HepG2 (cell line): ENCODE measurements around the gene C1orf141. TPM values are rescaled to one million over a fixed set of nuclear protein-coding genes. Genes with fewer than 3 reads are reported as not detected.

Source experiments
- ATAC-seq: fragments of 200-7000 bp; cut with Tn5 transposase; 3 replicates; pipeline ENCODE4 v1.9.1; 2020; ENCODE audit warnings: mild to moderate bottlenecking, moderate library complexity
- BruUV-seq: library from RNA; stranded (reverse); fragments of 400-500 nt; replicated peaks from 2 replicates; lab custom pipeline; 2021; lab: Mats Ljungman, UMichigan
- CTCF ChIA-PET: fragments of 300-600 bp; formaldehyde crosslinking; extraction: SDS; loops from one replicate; lab custom pipeline; 2021; ENCODE audit warnings: low total read pairs, inconsistent platforms, low intra/inter-chr PET ratio; lab: Yijun Ruan, JAX
- POLR2A ChIA-PET: fragments of 350-600 bp; sonication (Branson Sonifier 250); formaldehyde crosslinking; loops from one replicate; lab custom pipeline; 2020; ENCODE audit warnings: antibody characterized with exemption, inconsistent platforms; lab: Yijun Ruan, JAX
- DNase-seq: peaks from one replicate; pipeline ENCODE4 v3.0.0-alpha.2; 2015; ENCODE audit warnings: low spot score
- FAIRE-seq: peaks from 3 replicates; lab custom pipeline; 2011; peaks lifted over from hg19 to GRCh38; lab: Jason Lieb, UNC
- H2AFZ ChIP-seq: one replicate; pipeline ENCODE4 v1.6.1; 2011; ENCODE audit warnings: low read length, inconsistent platforms
- H3K27ac ChIP-seq: fragments of 300-600 bp; 3 replicates; pipeline ENCODE4 v1.8.0; 2011; ENCODE audit warnings: mixed run types, mild to moderate bottlenecking, mixed read lengths, low read length, inconsistent platforms; ENCODE audit not compliant: insufficient read depth; ENCODE audit errors: extremely low read length
- H3K27me3 ChIP-seq, 2 experiments: fragments of 200-600 bp in 1 of 2; 2 replicates in 1 of 2; 3 replicates in 1 of 2; pipeline versions ENCODE4 v1.6.0 to v1.8.0; 2011; ENCODE audit warnings: low read length in 2 of 2, mild to moderate bottlenecking in 2 of 2, moderate library complexity in 2 of 2, inconsistent platforms in 1 of 2; ENCODE audit not compliant: insufficient read depth in 2 of 2, control insufficient read depth in 1 of 2
- H3K36me3 ChIP-seq, 2 experiments: fragments of 200-600 bp in 1 of 2; replicated peaks in 1 of 2; 2 replicates in 1 of 2; 3 replicates in 1 of 2; pipeline versions ENCODE4 v1.5.1 to v1.8.0; 2011; ENCODE audit warnings: low read length in 2 of 2, inconsistent platforms in 1 of 2; ENCODE audit not compliant: insufficient read depth in 2 of 2, control insufficient read depth in 1 of 2
- H3K4me1 ChIP-seq: 2 replicates; pipeline ENCODE4 v1.5.1; 2012; ENCODE audit warnings: low read length, inconsistent platforms; ENCODE audit not compliant: insufficient read depth
- H3K4me2 ChIP-seq: 2 replicates; pipeline ENCODE4 v1.6.0; 2011; ENCODE audit warnings: low read depth, low read length, inconsistent platforms
- H3K4me3 ChIP-seq, 3 experiments: fragments of 200-600 bp in 1 of 3; sonication (generic), shearing (Covaris generic) in 1 of 3; replicated peaks in 1 of 3; 2 replicates each; pipeline ENCODE4 v1.5.1; 2011 to 2016; ENCODE audit warnings: low read length in 3 of 3, inconsistent platforms in 2 of 3, low read depth in 2 of 3, mild to moderate bottlenecking in 2 of 3, control low read depth in 1 of 3, mixed read lengths in 1 of 3; ENCODE audit not compliant: insufficient read depth in 1 of 3
- H3K79me2 ChIP-seq: one replicate; pipeline ENCODE4 v1.6.1; 2011; ENCODE audit warnings: low read length, inconsistent platforms; ENCODE audit not compliant: insufficient read depth
- H3K9ac ChIP-seq: 2 replicates; pipeline ENCODE4 v1.6.0; 2011; ENCODE audit warnings: mild to moderate bottlenecking, low read depth, low read length, inconsistent platforms; ENCODE audit not compliant: insufficient read depth
- H3K9me3 ChIP-seq: 2 replicates; pipeline ENCODE4 v1.5.1; 2012; ENCODE audit warnings: mild to moderate bottlenecking, low read length
- H4K20me1 ChIP-seq: 2 replicates; pipeline ENCODE4 v1.6.0; 2011; ENCODE audit warnings: inconsistent platforms, mild to moderate bottlenecking, low read length, moderate library complexity; ENCODE audit not compliant: insufficient read depth
- ARNTL ChIP-seq: sonication (generic); formaldehyde crosslinking; IDR thresholded peaks from 2 replicates; pipeline ENCODE4 v1.4.0; 2020; ENCODE audit warnings: mild to moderate bottlenecking, missing genetic modification reagents
- CCDC6 ChIP-seq: sonication (generic); formaldehyde crosslinking; IDR thresholded peaks from 2 replicates; pipeline ENCODE4 v1.8.1; 2022; ENCODE audit warnings: mild to moderate bottlenecking, missing genetic modification reagents, moderate library complexity
- E2F2 ChIP-seq: sonication (generic); formaldehyde crosslinking; IDR thresholded peaks from 2 replicates; pipeline ENCODE4 v1.4.0; 2020; ENCODE audit warnings: missing genetic modification reagents, borderline replicate concordance
- HBP1 ChIP-seq: IDR thresholded peaks from 2 replicates; pipeline ENCODE4 v1.6.1; 2016; ENCODE audit warnings: low read depth, control low read depth
- HDAC2 ChIP-seq: sonication (generic); formaldehyde crosslinking; IDR thresholded peaks from 2 replicates; pipeline ENCODE4 v1.4.0; 2020; ENCODE audit warnings: missing genetic modification reagents
- HOXD1 ChIP-seq: sonication (generic); formaldehyde crosslinking; IDR thresholded peaks from 2 replicates; pipeline ENCODE4 v1.5.0; 2020; ENCODE audit warnings: missing genetic modification reagents
- MTA3 ChIP-seq: sonication (generic); formaldehyde crosslinking; IDR thresholded peaks from 2 replicates; pipeline ENCODE4 v1.4.0; 2020; ENCODE audit warnings: missing genetic modification reagents
- NFE2L1 ChIP-seq: sonication (generic); formaldehyde crosslinking; IDR thresholded peaks from 2 replicates; pipeline ENCODE4 v1.4.0; 2020; ENCODE audit warnings: missing genetic modification reagents, mild to moderate bottlenecking, borderline replicate concordance
- RFX3 ChIP-seq: IDR thresholded peaks from 2 replicates; pipeline ENCODE4 v1.6.1; 2016; ENCODE audit warnings: missing biosample characterization, missing genetic modification reagents
- ZMAT5 ChIP-seq: sonication (generic); formaldehyde crosslinking; IDR thresholded peaks from 2 replicates; pipeline ENCODE4 v1.5.0; 2020; ENCODE audit warnings: mild to moderate bottlenecking, low read depth, missing genetic modification reagents, borderline replicate concordance
- ZNF12 ChIP-seq: sonication (generic); formaldehyde crosslinking; IDR thresholded peaks from 2 replicates; pipeline ENCODE4 v1.5.0; 2020; ENCODE audit warnings: missing genetic modification reagents
- ZNF335 ChIP-seq: sonication (generic); formaldehyde crosslinking; IDR thresholded peaks from 2 replicates; pipeline ENCODE4 v1.4.0; 2020; ENCODE audit warnings: missing genetic modification reagents
- ZNF749 ChIP-seq: sonication (generic); formaldehyde crosslinking; IDR thresholded peaks from 2 replicates; pipeline ENCODE4 v1.8.0; 2022; ENCODE audit warnings: mild to moderate bottlenecking, missing genetic modification reagents, moderate library complexity, borderline replicate concordance
- ZNF788 ChIP-seq: sonication (generic); formaldehyde crosslinking; IDR thresholded peaks from 2 replicates; pipeline ENCODE4 v1.5.0; 2020; ENCODE audit warnings: mild to moderate bottlenecking, missing genetic modification reagents, borderline replicate concordance
- ZNF879 ChIP-seq: sonication (generic); formaldehyde crosslinking; IDR thresholded peaks from 2 replicates; pipeline ENCODE4 v1.8.1; 2023; ENCODE audit warnings: missing genetic modification reagents
- WGBS: methylation state at CpG from one replicate; pipeline ENCODE4 v1.1.6; 2017; ENCODE audit warnings: low lambda C conversion rate; 5-methylcytosine and 5-hydroxymethylcytosine counted together
- in situ Hi-C: cut with HindIII; loops from 2 replicates; pipeline ENCODE4 v1.10.0; 2017; ENCODE audit warnings: low pct_unique_long_range_greater_than_20kb; ENCODE audit not compliant: extremely low pct_ligation_motif_present
- intact Hi-C: fragments of 100-400 bp; cut with micrococcal nuclease; formaldehyde crosslinking; loops from one replicate; pipeline ENCODE4 v1.10.0; 2022; ENCODE audit not compliant: unreplicated experiment
- polyA plus RNA-seq, 8 experiments: library from polyadenylated mRNA; depleted of rRNA in 3 of 8; stranded (reverse) in 7 of 8; unstranded in 1 of 8; fragments of >200 nt; fragmentation: Illumina TruSeq in 4 of 8; extraction: Trizol in 4 of 8; gene quantifications; 2 replicates each; pipeline versions ENCODE4 v1.2.1 to v1.2.3, GENCODE V29; 2011 to 2016; ENCODE audit warnings: low read depth in 4 of 8, missing spikeins in 1 of 8, mixed read lengths in 1 of 8; ENCODE audit not compliant: insufficient read depth in 1 of 8
- total RNA-seq, 5 experiments: library from RNA; depleted of rRNA; stranded (reverse); fragments of >200 nt; fragmentation: Illumina TruSeq; extraction: Trizol; gene quantifications; 2 replicates each; pipeline ENCODE4 v1.2.3, GENCODE V29; 2016; ENCODE audit warnings: low read depth in 1 of 5
- TF ChIP-seq, protein P1 (sequence below): sonication (generic); formaldehyde crosslinking; IDR thresholded peaks from 2 replicates; pipeline ENCODE4 v1.4.0; 2020; ENCODE audit warnings: missing genetic modification reagents

C1orf141 gene
- total and polyA plus RNA-seq, 2 of the 13 experiments (the other 11 are each of a cell fraction or from before 2014, with no cell fraction given): not detected

DNA sequence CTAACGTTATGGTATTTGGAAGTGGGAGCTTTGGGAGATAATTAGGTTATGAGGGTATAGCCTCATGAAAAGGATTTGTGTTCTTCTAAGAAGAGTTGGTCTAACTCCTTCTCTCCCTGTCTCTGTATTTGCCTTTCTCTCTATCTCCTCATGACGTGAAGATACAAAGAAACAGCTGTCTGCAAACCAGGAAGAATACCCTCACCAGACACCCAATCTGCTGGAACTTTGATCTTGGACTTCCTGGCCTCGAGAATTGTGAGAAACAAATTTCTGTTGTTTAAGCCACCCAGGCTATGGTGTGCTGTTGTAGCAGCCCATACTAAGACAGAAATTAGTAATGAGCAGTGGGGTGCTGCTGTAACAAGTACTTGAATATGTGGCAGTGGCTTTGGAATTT is 16.1 kb downstream of the C1orf141 start:
- peak overlapping the region; percentile 16; the same call in 1 of the 2 replicates for H3K4me2 ChIP-seq
- POLR2A ChIA-PET: no interaction called here
- no peaks in the 10 kb centered on the region for H3K27me3 ChIP-seq
- no peak overlapping the region for H3K27ac ChIP-seq
- no peak overlapping the region for H3K9ac ChIP-seq
- no TSS peak for BruUV-seq
- WGBS: 27% methylated on average over 3 of the region's 3 CpGs
- no peak overlapping the region for H3K4me3 ChIP-seq
- no peak overlapping the region for H2AFZ ChIP-seq
- CTCF ChIA-PET: no interaction called here
- no peaks in the 10 kb centered on the region for H3K79me2 ChIP-seq
- FAIRE-seq (no peak), DNase-seq (no peak), ATAC-seq (no peak)
- no peaks in the 10 kb centered on the region for H3K36me3 ChIP-seq
- no peaks in the 10 kb centered on the region for H4K20me1 ChIP-seq
- intact Hi-C loops: no loop called here
- H3K4me1 ChIP-seq: peaks cover 12% of the 10 kb centered on the region; the same call in 1 of the 2 replicates
- in situ Hi-C loops: no loop called here
- TF ChIP-seq MTA3 (CRISPR knock-in tag) (no peak), ZNF12 (CRISPR knock-in tag) (peak; percentile 63; the same call in 1 of the 2 replicates), HDAC2 (no peak), ZNF749 (no peak)
- no peaks in the 10 kb centered on the region; the same call in 1 of the 2 replicates for H3K9me3 ChIP-seq

DNA sequence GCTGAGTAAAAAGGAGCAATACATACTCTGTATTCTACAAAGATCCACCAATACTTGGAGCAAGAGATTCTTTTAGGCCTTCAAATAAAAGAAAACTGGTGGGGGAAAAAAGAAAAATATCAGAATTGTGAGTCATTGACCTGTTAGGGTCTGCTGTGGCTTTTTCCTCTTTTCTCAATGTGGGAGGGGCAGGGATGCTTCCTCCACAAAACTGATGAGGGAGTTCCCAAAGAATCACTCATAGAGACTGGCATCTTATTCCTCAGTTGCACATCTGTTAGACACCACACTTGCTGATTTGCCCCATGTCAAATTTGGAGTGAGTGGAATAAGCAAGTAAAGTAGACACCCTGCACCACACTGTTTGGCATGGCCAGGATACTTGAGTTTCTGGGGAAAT is 16.6 kb downstream of the C1orf141 start:
- no TSS peak for BruUV-seq
- Histone ChIP-seq H2AFZ (no peak overlapping the region), H4K20me1 (no peaks in the 10 kb centered on the region), H3K4me3 (no peak overlapping the region), H3K36me3 (no peaks in the 10 kb centered on the region), H3K79me2 (no peaks in the 10 kb centered on the region), H3K4me1 (peaks cover 12% of the 10 kb centered on the region; the same call in 1 of the 2 replicates), H3K9ac (no peak overlapping the region), H3K27ac (no peak overlapping the region), H3K27me3 (no peaks in the 10 kb centered on the region), H3K9me3 (no peaks in the 10 kb centered on the region; the same call in 1 of the 2 replicates), H3K4me2 (no peak overlapping the region)
- intact Hi-C loops: no loop called here
- FAIRE-seq (no peak), DNase-seq (no peak), ATAC-seq (no peak)
- ChIA-PET CTCF (no interaction called here), POLR2A (no interaction called here)
- in situ Hi-C loops: no loop called here
- TF ChIP-seq ZMAT5 (CRISPR knock-in tag): no peak
- no peak for TF ChIP-seq ARNTL (CRISPR knock-in tag)
- no peak for TF ChIP-seq NFE2L1 (CRISPR knock-in tag)
- TF ChIP-seq E2F2 (CRISPR knock-in tag): no peak
- TF ChIP-seq RFX3 (CRISPR knock-in tag): no peak
- TF ChIP-seq, protein P1, sequence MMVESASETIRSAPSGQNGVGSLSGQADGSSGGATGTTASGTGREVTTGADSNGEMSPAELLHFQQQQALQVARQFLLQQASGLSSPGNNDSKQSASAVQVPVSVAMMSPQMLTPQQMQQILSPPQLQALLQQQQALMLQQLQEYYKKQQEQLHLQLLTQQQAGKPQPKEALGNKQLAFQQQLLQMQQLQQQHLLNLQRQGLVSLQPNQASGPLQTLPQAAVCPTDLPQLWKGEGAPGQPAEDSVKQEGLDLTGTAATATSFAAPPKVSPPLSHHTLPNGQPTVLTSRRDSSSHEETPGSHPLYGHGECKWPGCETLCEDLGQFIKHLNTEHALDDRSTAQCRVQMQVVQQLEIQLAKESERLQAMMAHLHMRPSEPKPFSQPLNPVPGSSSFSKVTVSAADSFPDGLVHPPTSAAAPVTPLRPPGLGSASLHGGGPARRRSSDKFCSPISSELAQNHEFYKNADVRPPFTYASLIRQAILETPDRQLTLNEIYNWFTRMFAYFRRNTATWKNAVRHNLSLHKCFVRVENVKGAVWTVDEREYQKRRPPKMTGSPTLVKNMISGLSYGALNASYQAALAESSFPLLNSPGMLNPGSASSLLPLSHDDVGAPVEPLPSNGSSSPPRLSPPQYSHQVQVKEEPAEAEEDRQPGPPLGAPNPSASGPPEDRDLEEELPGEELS (CRISPR knock-in tag): no peak
- TF ChIP-seq CCDC6 (CRISPR knock-in tag): no peak
- no peak for TF ChIP-seq ZNF788 (CRISPR knock-in tag)
- TF ChIP-seq HOXD1 (CRISPR knock-in tag): no peak
- TF ChIP-seq HBP1 (CRISPR knock-in tag): no peak
- no peak for TF ChIP-seq ZNF879
- no peak for TF ChIP-seq ZNF335 (CRISPR knock-in tag)
